Thyroid gland (tissue), 4 donors: ENCODE measurements around the gene GMPS. TPM values are rescaled to one million over a fixed set of nuclear protein-coding genes. Genes with fewer than 3 reads are reported as not detected.
A peak's percentile ranks its signal among the peaks of the same experiment; 100 is the strongest.

ENCODE experiments used
- DNase-seq, 2 donors: peaks; one replicate each; pipeline ENCODE4 v3.0.0-alpha.2; 2019
- H3K27ac ChIP-seq, 3 donors: fragments of 200-600 bp; sonication (generic); 1 replicate in 2 of 3; 2 replicates in 1 of 3; pipeline ENCODE4 v1.5.1; 2016 to 2019; ENCODE audit warnings: mild to moderate bottlenecking in 1 of 3, moderate library complexity in 1 of 3
- H3K27me3 ChIP-seq: fragments of 200-600 bp; sonication (generic); one replicate; pipeline ENCODE4 v1.5.1; 2019
- H3K36me3 ChIP-seq, 2 donors: fragments of 200-600 bp; sonication (generic); one replicate each; pipeline ENCODE4 v1.5.1; 2016 to 2019
- H3K4me1 ChIP-seq, 2 donors: fragments of 200-600 bp; sonication (generic); one replicate each; pipeline ENCODE4 v1.5.1; 2017 to 2019
- H3K4me3 ChIP-seq, 3 donors: fragments of 200-600 bp; sonication (generic); replicated peaks in 1 of 3; 1 replicate in 2 of 3; 2 replicates in 1 of 3; pipeline ENCODE4 v1.5.1; 2016; ENCODE audit warnings: mild to moderate bottlenecking in 1 of 3
- H3K9me3 ChIP-seq: fragments of 200-600 bp; sonication (generic); one replicate; pipeline ENCODE4 v1.5.1; 2017
- CTCF ChIP-seq, 6 experiments: fragments of 200-600 bp in 3 of 6; fragments of 450-650 bp in 3 of 6; sonication (generic) in 3 of 6; IDR thresholded peaks; one replicate each; pipeline ENCODE4 v1.5.1; 2016 to 2019; ENCODE audit warnings: antibody characterized with exemption in 6 of 6, mild to moderate bottlenecking in 2 of 6, inconsistent platforms in 1 of 6, moderate library complexity in 1 of 6
- POLR2A ChIP-seq, 2 donors: fragments of 450-650 bp; IDR thresholded peaks; one replicate each; pipeline ENCODE4 v1.6.1; 2017; ENCODE audit warnings: antibody characterized with exemption in 2 of 2, mild to moderate bottlenecking in 2 of 2, moderate library complexity in 1 of 2
- WGBS, 2 donors: methylation state at CpG; one replicate each; pipeline ENCODE4 v1.1.5; 2017; 5-methylcytosine and 5-hydroxymethylcytosine counted together
- intact Hi-C: fragments of 100-400 bp; cut with DNase I; formaldehyde crosslinking; loops from one replicate; pipeline ENCODE4 v1.15.1; 2023
- total RNA-seq, 4 donors: library from RNA; depleted of rRNA; stranded (reverse); fragments of >200 nt; gene quantifications; one replicate each; pipeline ENCODE4 v1.2.3, GENCODE V29; 2016

GMPS gene
- total RNA-seq, 4 donors from 2014 or later = 31.5 to 40.5 (median 37.1) TPM

GRCh38 chr3:155912579-155913190, 42.2 kb downstream of the GMPS start:
- WGBS, 2 donors = 53 to 83% methylated on average over 1 of the region's 1 CpG
- DNase-seq = peak in 1 of 2 donors; percentile 17
- no peaks in the 10 kb centered on the region for H3K27me3 ChIP-seq
- H3K36me3 ChIP-seq = peaks cover 29 to 42% of the 10 kb centered on the region in 2 donors
- intact Hi-C loops = no loop called here
- no peak overlapping the region for H3K27ac ChIP-seq
- no peaks in the 10 kb centered on the region for H3K9me3 ChIP-seq
- no peak for TF ChIP-seq CTCF (IDR thresholded peaks at IDR 0.05)
- TF ChIP-seq POLR2A (IDR thresholded peaks at IDR 0.05) = no peak
- H3K4me1 ChIP-seq = no peaks in the 10 kb centered on the region
- H3K4me3 ChIP-seq = no peak overlapping the region

GRCh38 chr3:155917781-155918180, 47.3 kb downstream of the GMPS start:
- no peak for DNase-seq
- 96 to 100% methylated on average over 1 of the region's 1 CpG for WGBS, 2 donors
- Histone ChIP-seq H3K36me3 (peaks cover 28 to 38% of the 10 kb centered on the region in 2 donors), H3K9me3 (no peaks in the 10 kb centered on the region), H3K4me3 (no peak overlapping the region), H3K4me1 (no peaks in the 10 kb centered on the region), H3K27me3 (no peaks in the 10 kb centered on the region), H3K27ac (no peak overlapping the region)
- intact Hi-C loops = no loop called here
- no peak for TF ChIP-seq POLR2A (IDR thresholded peaks at IDR 0.05)
- TF ChIP-seq CTCF (IDR thresholded peaks at IDR 0.05) = no peak

- intact Hi-C loops = no loop called here
- Histone ChIP-seq H3K4me3 (no peak overlapping the region), H3K9me3 (no peaks in the 10 kb centered on the region), H3K27me3 (no peaks in the 10 kb centered on the region), H3K36me3 (peaks cover 26 to 36% of the 10 kb centered on the region in 2 donors), H3K4me1 (no peaks in the 10 kb centered on the region), H3K27ac (no peak overlapping the region)
- TF ChIP-seq POLR2A (IDR thresholded peaks at IDR 0.05) = no peak
- no peak for DNase-seq
Measured at GRCh38 chr3:155919728-155920127, 49.3 kb downstream of the GMPS start.

- intact Hi-C loops = no loop called here
- DNase-seq = no peak
- H3K27ac ChIP-seq = no peak overlapping the region
- peaks cover 20 to 33% of the 10 kb centered on the region in 2 donors for H3K36me3 ChIP-seq
- H3K9me3 ChIP-seq = no peaks in the 10 kb centered on the region
- no peak overlapping the region for H3K4me3 ChIP-seq
- WGBS, 2 donors = 89 to 91% methylated on average over 2 of the region's 2 CpGs
- TF ChIP-seq POLR2A (IDR thresholded peaks at IDR 0.05) = no peak
- TF ChIP-seq CTCF (IDR thresholded peaks at IDR 0.05) = no peak
- H3K4me1 ChIP-seq = no peaks in the 10 kb centered on the region
- no peaks in the 10 kb centered on the region for H3K27me3 ChIP-seq
Measured at GRCh38 chr3:155921486-155921885, 51.0 kb downstream of the GMPS start.

GRCh38 chr3:155934230-155934629, 63.8 kb downstream of the GMPS start:
- Histone ChIP-seq H3K4me1 (peaks cover 0 to 6% of the 10 kb centered on the region in 2 donors), H3K9me3 (no peaks in the 10 kb centered on the region), H3K27me3 (no peaks in the 10 kb centered on the region), H3K4me3 (no peak overlapping the region), H3K27ac (no peak overlapping the region), H3K36me3 (peaks cover 20 to 29% of the 10 kb centered on the region in 2 donors)
- DNase-seq = no peak
- intact Hi-C loops = no loop called here
- TF ChIP-seq POLR2A (IDR thresholded peaks at IDR 0.05) = no peak
- no peak for TF ChIP-seq CTCF (IDR thresholded peaks at IDR 0.05)
- 61 to 65% methylated on average over 2 of the region's 2 CpGs for WGBS, 2 donors
